CD4-positive, alpha-beta T cell treated with Interleukin-4 for 4 hours (primary cell): ENCODE data around the gene PYGL.
"Not testable (repeated sequence)": the region's sequence is repeated elsewhere in the genome, so short reads cannot be mapped to it uniquely, and the experiment has no call there.

ENCODE experiments used
- DNase-seq: peaks from one replicate; pipeline ENCODE4 v3.0.0-alpha.2; 2020

The PYGL gene

GRCh38 chr14:50943943-50944646, at the start of gene PYGL:
TSS of gene PYGL (minus strand) at chr14:50944483. CDS start at chr14:50944403, 80 bp downstream.
- no peak for DNase-seq

DNA sequence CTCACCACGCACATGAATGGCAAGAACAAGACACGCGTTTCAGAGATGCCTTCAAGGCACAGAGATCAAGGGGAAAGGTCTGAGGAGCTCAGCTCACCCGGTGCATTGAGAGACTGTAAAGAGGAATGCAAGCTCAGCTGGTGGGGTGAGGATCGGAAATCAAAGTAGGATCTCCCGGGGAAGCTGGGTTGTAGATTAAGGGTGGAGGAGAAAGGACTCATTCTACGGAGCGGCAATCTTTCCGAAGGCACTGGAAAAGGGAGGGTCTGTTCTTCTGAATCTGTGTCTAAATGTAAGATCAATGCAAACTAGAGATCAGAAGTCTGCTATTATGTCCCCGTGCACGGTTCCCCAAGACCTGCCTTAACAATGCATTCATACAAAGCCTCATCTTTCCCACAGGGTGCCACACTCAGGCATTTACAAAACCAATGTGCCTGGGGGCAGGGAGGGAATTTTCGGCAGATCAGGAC, 41.6 kb upstream of the PYGL start:
- no peak for DNase-seq

DNA sequence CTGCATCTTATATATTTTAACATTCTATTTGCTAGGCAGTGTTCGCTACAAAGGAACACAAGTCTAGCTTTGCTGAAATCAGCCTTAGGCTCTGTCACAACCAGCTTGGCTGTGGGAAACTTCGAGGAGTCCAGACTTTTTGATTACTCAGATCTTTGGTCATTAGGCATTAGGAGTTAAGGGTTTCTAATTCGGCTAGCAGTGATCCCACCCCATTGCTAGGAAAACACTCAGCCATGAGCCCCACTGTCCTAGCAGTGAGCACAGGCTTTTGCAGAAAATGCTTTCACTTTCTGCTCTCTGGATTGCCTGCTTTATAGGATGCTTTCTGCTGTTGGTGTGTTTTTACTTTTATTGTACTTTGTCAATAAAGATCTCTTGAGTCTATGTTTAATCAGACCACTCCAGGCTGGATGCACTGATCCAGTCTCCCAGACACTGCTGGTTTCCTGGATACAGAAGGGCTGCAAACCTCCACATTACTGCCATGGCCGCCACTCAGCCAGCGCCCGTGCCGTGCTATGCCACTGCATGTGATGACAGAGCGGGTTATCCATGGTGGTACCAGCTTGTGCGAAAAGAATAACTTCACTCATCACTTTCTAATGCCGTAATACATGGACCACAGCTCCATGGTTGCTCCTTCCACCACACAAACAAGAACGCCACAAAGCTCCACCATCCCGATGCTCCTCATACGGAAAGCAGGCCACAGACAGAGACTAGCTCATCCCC, 41.0 kb upstream of the PYGL start:
- DNase-seq = no peak

GRCh38 chr14:50984036-50984710, 39.9 kb upstream of the PYGL start:
- DNase-seq = no peak

DNA sequence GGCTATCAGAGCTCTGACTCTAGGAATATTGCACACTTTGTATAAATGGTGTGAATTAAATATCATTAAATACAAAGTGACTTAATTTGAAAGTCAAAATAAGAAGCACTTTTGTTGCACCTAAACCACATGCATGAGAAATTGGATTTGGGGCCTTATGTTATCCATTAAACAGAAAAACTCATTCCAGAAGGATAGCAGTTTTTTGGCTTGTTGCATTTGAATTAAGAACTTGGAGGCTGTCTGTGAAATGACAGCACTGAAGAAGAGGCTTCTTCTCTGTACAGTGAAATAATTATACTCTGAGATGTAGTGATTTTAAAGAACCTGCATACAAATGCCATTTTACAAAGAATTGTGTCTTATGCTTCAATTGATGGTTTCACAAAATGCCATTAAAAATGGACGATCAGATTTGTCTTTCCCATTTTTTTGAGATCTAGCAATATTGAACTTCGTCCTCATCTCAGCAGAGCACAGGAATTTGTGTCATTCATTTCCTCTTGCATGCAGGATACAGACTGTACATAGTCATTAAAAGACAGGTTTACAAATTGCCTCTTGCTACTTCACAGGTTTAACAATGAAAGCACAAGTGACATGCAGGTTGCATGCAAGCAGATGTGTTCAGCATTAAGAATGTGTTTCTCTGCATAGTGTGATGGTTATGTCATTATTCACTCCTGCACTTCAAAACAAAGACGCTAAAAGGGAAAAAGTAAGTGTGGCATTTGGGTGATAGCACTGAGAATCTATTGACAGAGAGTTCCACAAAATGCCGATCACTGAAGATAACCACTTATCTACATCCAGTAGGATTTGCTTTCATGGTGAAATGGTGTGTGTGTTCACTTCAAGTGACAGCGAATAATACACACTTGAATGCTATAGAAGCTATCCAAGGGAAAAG, 35.9 kb upstream of the PYGL start:
- no peak for DNase-seq

- no peak for DNase-seq
Observed at GRCh38 chr14:50978888-50979287, 34.6 kb upstream of the PYGL start.

GRCh38 chr14:50978529-50978871, 34.2 kb upstream of the PYGL start:
- no peak for DNase-seq

GRCh38 chr14:50977863-50978528, 33.7 kb upstream of the PYGL start:
- DNase-seq = no peak

GRCh38 chr14:50974118-50974517, 29.8 kb upstream of the PYGL start:
- no peak for DNase-seq

DNA sequence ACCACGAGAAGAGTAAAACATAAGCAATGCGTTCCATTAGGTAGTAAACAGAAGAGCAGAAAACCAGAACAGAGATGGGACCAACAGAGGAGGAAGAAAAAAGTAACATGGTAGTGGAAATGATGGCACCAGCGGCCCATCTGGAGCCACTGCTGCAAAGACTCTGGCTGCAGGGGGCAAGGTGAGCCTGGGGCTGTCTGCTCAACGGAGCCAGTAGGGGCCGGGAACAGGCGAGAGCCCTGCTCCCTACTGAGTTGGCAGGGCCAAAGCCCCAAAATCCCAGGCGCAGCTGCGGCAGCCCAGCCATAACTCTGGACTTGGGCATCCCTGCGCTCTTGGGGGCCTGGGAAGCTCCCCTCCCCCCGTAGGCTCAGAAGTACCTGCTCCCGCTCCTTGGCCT, 28.5 kb upstream of the PYGL start:
- no peak for DNase-seq

DNA sequence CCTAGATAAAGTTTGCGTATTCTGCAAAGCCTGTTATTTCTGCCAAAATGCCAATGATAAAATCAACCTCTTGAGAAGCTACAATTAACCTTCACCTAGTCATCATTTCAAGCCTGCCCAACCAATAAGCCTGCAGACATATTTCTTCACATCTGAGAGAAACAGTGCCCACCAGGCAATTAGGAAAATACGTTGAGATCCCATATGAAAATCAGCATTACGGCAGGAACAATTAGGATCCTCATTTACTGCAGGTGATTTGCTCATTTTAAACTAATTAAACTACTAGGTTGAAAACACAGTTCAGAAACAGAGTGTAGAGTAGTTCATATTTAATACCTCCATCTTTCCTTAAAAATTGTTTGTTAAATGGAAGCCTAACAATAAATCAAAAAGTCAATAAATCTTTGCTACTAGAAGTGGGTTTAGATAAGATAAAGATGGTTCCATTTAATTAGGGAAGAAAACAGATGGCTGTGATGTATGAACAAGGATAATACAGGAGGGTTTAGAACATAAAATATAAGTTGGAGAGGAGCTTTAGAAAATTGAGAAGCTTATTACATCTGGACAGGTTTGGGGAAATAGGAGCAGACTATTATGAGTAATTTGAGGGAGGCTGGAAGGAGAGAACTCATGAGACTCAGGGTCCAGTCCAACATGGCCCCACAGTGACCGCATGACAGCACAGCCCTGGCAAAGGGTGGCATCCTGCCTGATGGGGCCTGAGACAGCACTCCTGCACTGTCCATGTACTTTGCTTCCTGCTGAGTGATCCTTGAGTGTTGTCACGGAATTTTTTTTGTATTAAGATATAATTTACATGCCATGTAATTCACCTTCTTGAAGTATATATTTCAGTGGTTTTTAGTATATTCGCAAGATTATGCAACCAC, 26.9 kb upstream of the PYGL start:
- no peak for DNase-seq

DNA sequence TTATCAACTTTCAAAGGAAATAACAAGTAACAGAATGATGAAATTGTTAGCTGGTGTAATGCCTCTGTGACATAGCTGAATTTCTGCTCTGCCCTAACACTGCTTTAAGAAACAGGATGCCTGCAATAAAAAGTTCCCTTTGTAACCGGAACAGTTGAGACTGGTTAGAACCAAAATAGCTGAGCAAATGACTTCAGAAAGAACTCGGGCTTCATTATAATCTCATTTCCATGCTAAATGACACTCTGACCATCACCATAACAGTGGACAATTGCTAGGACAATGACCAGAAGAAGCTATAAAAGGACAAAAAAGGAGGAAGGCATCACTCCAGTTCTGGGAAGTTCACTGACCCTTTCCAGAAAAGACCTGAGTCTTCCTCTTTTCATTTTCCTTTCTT, 23.5 kb upstream of the PYGL start:
- no peak for DNase-seq

GRCh38 chr14:50967103-50967502, 22.8 kb upstream of the PYGL start:
- no peak for DNase-seq

- DNase-seq = no peak
Observed at GRCh38 chr14:50964683-50965390, 20.6 kb upstream of the PYGL start.

DNA sequence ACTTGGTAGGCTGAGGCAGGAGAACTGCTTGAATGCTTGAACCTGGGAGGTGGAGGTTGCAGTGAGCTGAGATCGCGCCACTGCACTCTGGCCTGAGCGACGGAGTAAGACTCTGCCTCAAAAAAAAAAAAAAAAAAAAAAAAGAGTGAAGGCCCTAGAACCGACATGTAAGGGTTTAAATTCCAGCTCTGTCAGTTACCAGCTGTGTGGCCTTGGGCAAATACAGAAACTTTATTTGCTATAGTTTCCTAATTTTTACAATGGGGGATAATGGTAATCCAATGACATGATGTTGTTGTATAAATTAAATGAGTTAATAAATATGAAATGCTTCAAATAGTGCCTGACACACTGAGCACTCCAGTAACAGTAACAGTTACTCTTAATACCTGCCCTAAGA, 19.6 kb upstream of the PYGL start:
- DNase-seq = no peak

DNA sequence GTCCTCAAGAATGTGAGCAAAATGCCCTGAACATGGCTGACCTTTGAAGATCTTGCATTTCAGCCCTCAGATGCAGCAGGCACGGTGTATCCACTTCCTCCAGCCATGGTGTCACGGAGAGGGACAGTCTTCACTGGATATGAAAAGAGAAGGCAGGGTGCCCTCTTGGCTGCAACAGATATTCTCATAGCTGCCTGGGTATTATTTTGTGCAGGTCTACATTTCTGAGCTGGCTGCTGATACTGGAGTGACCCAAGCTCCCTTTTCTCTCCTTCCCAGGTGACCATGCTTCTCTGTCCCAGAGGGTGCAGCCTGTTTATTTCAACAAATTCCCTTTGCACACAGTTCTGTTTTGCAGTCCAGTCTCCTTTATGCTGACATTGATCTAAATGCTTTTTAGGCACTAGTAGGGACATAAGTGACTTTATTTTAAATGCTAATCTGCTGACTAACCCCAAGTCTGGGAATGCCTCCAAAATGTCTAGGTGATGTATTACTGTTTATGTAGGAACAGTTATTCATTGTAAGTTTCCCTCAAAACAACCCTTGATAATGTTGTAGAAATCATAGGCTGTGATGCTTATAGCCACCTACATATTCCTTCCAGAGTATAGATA, 17.4 kb upstream of the PYGL start:
- DNase-seq = no peak

DNA sequence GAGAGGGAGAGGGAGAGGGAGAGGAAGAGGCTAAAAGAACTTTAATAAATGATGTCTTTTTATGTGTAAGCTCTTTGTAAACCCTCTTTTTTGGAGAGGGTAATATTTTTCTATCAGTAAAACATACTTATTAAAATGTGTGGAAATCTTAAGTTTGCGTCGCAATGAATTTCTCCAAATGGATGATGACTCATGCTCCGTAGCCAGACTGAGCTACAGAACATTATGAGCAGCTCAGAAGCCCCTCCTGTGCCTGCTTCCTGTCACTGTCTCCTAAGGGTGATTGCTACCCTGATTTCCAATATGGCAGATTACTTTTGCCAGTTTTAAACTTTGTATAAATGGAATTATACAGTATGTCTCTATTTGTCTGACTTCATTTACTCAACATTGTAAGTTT, 13.0 kb upstream of the PYGL start:
- no peak for DNase-seq

GRCh38 chr14:50956421-50956820, 12.1 kb upstream of the PYGL start:
- DNase-seq = not testable (repeated sequence)

GRCh38 chr14:50955373-50956043, 11.2 kb upstream of the PYGL start:
- DNase-seq = no peak
